ENCODE results near the gene ZNF175. TPM values are rescaled to one million over a fixed set of nuclear protein-coding genes. Genes with fewer than 3 reads are reported as not detected.
A peak's percentile ranks its signal among the peaks of the same experiment; 100 is the strongest.

Gene ZNF175
- total and polyA plus RNA-seq, 9 of the 15 experiments (the other 6 are each of a cell fraction or from before 2014, with no cell fraction given), result 3.7 to 37.9 (median 14.0) TPM

DNA sequence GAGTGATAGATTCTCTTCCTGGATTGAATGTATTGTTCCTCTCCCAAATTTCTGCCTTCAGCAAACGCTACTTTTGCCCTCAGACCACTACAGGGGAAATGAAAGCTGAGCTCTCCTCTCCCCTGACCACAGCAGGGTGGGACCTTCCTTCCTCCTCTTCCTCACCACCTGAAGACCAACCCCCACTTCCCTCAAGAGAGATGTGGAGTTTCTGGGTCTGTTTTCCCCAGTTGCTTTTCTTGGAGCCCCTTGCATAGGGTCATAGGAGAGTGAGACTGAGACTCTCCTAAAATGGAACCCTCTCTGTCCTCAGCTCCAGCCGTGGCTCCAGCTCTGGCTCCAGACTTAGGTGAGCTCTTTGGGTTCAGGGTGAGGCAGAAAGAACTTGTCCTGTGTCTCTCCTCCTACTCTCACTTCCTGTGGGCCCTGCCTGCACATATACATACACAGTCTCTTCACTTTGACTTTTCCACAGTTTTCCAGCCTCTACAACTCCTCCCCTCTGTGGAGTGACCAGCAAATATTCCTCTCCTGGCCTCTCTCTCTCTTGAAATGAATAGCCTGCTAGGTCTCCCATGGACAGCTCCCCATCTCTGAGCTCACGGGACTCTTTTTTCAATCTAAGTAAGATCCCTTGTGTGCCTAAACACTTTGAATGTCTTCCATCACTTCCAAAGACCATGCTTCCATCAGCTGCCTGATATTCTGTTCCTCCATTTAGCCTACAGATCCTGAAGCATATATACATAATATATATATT lies 19.2 kb upstream of the ZNF175 start (continued):
- TF ChIP-seq ARID3A (IDR thresholded peaks at IDR 0.05; ENCODE audit: borderline replicate concordance, low read depth, low read length) (no peak), EP300 (IDR thresholded peaks at IDR 0.05; ENCODE audit: low read length) (no peak), PRDM10 (IDR thresholded peaks at IDR 0.05; ENCODE audit: partially characterized antibody) (peak; percentile 16), EHMT2 (IDR thresholded peaks at IDR 0.05) (peak; percentile 53), PHF8 (IDR thresholded peaks at IDR 0.05; ENCODE audit: borderline replicate concordance, low read length) (no peak), MAZ (CRISPR knock-in tag; conservative IDR thresholded peaks at IDR 0.05 in 1 of 2, IDR thresholded peaks at IDR 0.05 in 1 of 2) (0 out of 4 replicates have a peak, but pooled peaks of 1 of the 2 experiments have one; percentile 9), MTA3 (IDR thresholded peaks at IDR 0.05; ENCODE audit: borderline replicate concordance) (0 out of 2 replicates have a peak, but pooled peaks have one; percentile 35), NR2C2 (CRISPR knock-in tag; IDR thresholded peaks at IDR 0.05) (no peak), NR2C2 (tag; IDR thresholded peaks at IDR 0.05) (0 out of 2 replicates have a peak, but pooled peaks have one; percentile 8), ARHGAP35 (IDR thresholded peaks at IDR 0.05; ENCODE audit: partially characterized antibody) (no peak)
- TF ChIP-seq, protein P1, sequence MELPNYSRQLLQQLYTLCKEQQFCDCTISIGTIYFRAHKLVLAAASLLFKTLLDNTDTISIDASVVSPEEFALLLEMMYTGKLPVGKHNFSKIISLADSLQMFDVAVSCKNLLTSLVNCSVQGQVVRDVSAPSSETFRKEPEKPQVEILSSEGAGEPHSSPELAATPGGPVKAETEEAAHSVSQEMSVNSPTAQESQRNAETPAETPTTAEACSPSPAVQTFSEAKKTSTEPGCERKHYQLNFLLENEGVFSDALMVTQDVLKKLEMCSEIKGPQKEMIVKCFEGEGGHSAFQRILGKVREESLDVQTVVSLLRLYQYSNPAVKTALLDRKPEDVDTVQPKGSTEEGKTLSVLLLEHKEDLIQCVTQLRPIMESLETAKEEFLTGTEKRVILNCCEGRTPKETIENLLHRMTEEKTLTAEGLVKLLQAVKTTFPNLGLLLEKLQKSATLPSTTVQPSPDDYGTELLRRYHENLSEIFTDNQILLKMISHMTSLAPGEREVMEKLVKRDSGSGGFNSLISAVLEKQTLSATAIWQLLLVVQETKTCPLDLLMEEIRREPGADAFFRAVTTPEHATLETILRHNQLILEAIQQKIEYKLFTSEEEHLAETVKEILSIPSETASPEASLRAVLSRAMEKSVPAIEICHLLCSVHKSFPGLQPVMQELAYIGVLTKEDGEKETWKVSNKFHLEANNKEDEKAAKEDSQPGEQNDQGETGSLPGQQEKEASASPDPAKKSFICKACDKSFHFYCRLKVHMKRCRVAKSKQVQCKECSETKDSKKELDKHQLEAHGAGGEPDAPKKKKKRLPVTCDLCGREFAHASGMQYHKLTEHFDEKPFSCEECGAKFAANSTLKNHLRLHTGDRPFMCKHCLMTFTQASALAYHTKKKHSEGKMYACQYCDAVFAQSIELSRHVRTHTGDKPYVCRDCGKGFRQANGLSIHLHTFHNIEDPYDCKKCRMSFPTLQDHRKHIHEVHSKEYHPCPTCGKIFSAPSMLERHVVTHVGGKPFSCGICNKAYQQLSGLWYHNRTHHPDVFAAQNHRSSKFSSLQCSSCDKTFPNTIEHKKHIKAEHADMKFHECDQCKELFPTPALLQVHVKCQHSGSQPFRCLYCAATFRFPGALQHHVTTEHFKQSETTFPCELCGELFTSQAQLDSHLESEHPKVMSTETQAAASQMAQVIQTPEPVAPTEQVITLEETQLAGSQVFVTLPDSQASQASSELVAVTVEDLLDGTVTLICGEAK (IDR thresholded peaks at IDR 0.05), result 0 out of 2 replicates have a peak, but pooled peaks have one; percentile 48
- TF ChIP-seq, protein P1 (CRISPR knock-in tag; IDR thresholded peaks at IDR 0.05), result no peak

All from K562 (cell line).